Fibroblast of skin of right biceps (primary cell): ENCODE measurements around the gene CACNB2.
"Not testable (repeated sequence)": the region's sequence is repeated elsewhere in the genome, so short reads cannot be mapped to it uniquely, and the experiment has no call there.

Experiments used
- DNase-seq: peaks from one replicate; pipeline ENCODE4 v3.0.0-alpha.2; 2013

CACNB2 gene

DNA sequence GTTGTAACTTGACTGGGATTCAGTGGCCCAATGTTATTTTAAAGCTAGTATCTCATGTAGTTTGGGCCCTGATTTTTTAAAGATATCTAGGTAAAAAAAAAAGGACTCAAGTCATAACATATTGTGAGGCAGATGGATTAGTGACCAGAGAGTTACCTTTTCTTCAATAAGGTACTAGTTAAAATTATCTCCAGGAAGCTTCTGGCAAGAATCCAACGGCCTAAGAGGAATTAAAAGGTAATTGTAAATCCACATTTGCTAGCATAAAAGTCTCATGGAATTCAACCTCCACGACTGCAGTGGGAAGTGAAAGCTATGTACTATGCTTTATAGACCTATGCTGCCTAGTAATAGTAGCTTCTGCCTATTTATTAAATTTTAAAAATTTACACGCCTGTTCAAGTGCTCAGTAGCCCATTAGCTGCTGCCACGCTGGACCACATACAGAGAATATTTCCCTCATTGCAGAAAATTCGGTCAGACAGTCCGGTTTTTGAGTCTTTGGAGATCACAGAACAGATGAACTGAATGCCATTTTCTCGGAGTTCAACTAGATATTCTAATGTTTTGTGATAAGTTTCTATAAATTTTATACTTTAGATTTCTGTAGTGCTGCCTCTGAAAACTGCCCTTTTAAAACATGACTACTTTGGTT, 392.8 kb downstream of the CACNB2 start:
- DNase-seq, result no peak

DNA sequence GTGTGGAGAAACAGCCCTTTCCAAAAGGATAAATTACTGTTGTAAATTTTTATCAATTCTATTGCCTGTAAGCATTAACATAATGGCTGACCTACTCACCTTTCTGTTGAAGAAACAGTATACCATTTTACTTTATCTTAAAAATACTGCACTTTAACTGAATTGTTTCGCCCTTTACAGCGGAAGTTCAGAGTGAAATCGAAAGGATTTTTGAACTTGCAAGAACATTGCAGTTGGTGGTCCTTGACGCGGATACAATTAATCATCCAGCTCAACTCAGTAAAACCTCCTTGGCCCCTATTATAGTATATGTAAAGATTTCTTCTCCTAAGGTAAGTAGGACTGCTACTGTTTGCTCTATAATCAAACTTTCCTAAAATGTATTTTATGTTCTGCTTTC, 393.7 kb downstream of the CACNB2 start:
- no peak for DNase-seq

DNA sequence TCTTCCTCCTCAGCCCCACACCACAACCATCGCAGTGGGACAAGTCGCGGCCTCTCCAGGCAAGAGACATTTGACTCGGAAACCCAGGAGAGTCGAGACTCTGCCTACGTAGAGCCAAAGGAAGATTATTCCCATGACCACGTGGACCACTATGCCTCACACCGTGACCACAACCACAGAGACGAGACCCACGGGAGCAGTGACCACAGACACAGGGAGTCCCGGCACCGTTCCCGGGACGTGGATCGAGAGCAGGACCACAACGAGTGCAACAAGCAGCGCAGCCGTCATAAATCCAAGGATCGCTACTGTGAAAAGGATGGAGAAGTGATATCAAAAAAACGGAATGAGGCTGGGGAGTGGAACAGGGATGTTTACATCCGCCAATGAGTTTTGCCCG, 399.1 kb downstream of the CACNB2 start:
- no peak for DNase-seq

DNA sequence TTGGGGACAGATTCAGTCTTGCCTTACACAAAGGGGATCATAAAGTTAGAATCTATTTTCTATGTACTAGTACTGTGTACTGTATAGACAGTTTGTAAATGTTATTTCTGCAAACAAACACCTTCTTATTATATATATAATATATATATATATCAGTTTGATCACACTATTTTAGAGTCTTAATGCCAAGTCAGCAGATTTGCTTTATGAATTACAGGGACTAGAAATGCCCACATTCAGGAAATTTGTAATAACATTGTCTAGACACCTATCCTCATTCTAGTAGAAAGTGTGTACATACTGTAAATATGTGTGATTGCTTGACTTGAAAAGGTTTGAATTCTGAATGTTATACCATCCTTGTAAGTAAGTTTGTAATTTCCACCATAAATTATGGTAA, 400.0 kb downstream of the CACNB2 start:
- DNase-seq, result no peak

DNA sequence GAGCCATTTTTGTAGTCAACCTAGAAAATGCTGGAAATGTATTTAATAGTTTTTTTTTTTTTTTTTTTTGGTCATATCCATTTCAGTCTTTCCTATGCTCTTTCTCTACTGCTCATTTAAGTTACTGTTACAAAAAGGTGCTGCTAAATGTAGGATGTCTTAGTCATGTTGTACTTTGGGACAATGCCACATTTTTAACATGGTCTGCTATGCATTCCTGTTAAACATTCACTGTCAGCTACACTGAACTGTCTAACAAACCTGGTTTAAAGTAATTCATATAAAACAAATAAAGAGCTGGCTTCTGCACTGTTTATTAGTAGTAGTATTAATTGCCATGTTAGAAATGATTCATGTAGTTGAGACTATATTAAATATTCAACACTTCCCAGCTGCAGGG, 402.6 kb downstream of the CACNB2 start:
- peak; percentile 59 for DNase-seq

DNA sequence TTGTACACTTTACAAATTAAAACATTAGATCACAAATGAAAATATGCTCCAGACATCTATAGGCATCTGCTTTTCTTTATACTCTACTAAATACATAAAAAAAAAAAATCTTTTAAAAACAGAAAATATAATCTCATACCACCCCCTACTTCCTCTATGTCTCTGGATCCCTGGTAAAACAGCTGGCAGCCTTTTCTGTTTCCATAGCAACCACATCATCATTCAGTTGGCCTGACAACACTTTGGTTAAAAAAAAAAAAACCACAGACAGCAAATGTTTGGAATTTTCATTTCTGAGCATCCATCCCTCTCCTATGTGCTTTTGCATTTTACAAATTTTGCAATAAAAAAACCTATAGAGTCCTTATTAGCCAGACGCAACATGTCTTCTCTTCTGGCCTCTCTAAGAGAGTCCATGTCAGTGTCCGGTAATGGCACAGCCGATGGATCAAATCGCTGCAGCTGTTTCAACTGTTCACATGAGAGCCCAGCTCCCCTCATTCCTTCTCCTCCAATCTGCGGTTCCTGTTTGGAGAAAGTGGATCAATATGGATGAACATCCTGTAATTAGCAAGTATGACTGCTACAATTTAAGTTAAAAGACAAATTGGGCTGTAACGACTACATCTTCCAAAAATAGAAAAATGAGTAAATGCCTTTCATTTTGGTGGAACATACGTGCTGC, 405.5 kb downstream of the CACNB2 start:
- DNase-seq, result peak; percentile 61

DNA sequence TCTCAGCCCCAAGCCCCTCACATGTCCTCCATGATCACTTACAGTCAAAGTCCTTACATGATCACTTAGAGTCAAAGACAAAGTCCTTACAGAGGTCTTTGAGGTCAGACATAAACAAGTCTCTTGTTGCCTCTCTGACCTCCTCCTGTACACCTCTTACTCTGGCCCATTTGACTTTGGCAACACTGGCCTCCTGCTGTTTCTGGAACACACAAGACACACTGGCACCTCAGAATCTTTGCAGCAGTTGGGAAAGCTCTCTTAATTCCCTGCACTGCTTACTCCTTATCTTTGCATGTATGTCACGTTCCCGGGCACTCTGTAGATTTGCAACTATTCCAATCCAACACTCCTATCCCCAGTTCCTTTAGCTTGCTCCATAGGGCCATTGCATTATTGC, 408.9 kb downstream of the CACNB2 start:
- DNase-seq, result no peak

DNA sequence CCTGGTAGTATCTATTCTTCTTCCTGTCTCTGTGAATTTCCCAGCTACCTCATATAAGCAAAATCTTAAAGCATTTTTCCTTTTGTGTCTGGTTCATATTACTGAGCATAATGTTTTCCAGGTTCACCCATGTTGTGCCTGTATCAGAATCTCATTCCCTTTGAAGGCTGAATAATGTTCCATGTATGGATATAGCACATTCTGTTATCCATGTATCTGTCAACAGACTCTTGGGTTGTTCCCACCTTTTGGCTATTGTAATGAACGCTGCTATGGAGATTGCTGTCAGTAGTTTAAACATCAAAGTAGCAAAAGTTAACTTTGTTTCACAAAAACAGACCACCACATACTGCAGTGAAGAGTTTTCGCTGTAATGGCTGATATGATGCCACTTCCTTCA, 411.2 kb downstream of the CACNB2 start:
- DNase-seq, result no peak

DNA sequence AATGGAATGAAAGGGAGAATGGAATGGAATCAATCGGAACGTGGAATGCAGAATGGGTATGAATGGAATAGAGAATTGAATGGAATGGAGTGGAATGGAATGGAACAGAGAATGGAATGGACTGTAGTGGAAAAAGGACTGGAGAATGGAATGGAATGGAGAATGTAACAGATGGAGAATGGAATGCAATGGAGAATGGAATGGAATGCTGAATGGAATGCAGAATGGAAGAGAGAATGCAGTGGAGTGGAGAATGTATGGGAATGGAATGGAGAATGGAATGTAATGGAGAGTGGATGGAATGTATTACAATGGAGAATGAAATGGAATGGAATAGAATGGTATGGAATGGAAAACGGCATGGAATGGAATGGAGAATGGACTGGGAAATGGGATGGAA, 414.3 kb downstream of the CACNB2 start:
- no peak for DNase-seq

DNA sequence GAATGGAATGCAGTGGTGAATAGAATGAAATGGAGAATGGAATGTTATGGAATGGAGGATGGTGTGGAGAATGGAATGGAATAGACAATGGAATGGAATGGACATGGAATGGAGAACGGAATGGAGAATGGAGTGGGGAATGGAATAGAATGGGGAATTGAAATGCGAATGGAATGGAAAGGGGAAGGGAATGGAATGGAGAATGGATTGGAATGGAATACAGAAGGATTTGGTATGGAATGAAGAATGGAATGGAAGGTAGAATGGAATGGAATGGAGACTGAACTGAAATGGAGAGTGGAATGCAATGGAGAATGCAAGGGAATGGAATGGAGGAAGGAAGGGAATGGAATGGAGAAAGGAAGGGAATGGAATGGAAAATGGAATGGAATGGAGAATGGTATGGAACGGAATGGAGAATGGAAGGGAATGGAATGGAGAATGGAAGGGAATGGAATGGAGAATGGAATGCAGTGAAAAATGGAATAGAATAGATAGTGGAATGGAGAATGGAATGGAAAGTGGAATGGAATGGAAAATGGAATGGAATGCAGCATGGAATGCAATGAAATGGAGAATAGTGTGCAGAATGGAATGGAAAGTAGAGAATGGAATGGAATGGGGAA, 416.4 kb downstream of the CACNB2 start:
- DNase-seq, result no peak

DNA sequence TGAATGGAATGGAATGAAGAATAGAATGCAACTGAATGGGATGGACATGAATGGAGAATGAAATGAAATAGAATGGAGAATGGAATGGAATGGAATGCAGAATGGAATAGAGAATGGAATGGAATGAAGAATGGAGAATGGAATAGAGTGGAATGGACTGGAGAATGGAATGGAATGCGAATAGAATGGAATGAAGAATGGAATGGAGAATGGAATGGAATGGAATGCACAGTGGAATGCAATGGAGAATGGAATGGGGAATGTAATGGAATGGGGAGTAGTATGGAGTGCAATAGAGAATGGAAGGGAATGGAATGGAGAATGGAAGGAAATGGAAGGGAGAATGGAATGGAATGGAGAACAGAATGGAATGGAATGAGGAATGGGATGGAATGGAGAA, 417.7 kb downstream of the CACNB2 start:
- no peak for DNase-seq

DNA sequence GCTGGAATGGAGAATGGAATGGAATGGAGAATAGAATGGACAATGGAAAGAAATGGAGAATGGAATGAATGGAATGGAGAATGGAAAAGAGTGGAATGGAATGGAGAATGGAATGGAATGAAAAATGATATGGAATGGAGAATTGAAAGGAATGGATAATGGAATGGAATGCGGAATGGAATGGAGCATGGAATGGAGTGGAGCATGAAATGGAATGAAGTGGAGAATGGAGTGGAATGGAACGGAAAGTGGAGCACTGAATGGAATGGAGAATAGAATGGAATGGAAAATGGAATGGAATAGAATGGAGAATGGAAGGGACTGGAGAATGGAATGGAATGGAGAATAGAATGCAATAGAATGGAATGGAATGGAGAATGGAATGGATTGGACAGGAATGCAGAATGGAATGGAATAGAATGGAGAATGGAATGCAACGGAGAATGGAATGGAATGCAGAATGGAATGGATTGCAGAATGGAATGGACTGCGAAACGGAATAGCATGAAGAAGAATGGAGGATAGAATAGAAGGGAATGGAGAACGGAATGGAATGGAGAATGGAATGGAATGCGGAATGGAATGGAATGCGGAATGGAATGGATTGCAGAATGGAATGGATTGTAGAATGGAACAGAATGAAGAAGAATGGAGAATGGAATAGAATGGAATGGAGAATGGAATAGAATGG, 421.8 kb downstream of the CACNB2 start:
- no peak for DNase-seq

DNA sequence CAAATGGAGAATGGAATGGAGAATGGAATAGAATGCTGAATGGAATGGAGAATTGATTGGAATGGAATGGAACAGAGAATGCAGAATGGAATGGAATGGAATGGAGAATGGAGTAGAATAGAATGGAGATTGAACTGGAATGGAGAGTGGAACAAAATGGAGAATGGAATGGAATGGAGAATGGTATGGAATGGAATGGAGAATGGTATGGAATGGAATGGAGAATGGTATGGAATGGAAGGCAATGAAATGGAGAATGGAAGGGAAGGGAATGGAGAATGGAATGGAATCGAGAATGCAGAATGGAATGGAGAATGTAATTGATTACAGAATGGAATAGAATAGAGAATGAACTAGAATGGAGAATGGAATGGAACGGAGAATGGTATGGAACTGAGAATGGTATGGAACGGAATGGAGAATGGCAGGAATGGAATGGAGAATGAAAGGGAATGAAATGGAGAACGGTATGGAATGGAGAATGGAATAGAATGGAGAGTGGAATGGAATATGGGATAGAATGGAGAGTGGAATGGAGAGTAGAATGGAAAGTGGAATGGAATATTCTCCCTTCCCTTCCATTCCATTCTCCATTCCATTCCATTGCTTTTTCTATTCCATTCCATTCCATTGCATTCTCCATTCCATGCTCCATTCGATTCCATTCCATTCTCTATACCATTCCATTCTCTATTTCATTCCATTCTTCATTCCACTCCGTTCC, 422.9 kb downstream of the CACNB2 start:
- no peak for DNase-seq

DNA sequence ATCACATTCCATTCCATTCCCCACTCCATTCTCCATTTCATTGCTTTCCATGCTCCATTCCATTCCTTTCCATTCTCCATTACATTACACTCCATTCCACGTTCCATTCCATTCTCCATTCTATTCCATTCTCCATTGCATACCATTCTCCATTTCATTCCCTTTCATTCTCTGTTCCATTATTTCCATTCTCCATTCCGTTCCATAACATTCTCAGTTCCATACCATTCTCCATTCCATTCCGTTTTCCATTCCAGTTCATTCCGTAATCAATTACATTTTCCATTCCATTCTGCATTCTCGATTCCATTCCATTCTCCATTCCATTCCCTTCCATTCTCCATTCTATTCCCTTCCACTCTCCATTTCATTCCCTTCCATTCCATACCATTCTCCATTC, 424.8 kb downstream of the CACNB2 start:
- no peak for DNase-seq

DNA sequence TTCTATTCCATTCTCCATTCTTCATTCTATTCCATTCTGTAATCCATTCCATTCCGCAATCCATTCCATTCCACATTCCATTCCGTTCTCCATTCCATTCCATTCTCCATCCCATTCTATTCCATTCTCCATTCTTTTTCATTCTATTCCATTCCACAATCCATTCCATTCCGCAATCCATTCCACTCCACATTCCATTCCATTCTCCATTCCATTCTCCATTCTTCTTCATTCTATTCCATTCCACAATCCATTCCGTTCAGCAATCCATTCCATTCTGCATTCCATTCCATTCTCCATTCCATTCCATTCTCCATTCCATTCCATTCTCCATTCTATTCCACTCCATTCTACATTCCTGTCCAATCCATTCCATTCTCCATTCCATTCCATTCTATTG, 426.0 kb downstream of the CACNB2 start:
- DNase-seq, result no peak

DNA sequence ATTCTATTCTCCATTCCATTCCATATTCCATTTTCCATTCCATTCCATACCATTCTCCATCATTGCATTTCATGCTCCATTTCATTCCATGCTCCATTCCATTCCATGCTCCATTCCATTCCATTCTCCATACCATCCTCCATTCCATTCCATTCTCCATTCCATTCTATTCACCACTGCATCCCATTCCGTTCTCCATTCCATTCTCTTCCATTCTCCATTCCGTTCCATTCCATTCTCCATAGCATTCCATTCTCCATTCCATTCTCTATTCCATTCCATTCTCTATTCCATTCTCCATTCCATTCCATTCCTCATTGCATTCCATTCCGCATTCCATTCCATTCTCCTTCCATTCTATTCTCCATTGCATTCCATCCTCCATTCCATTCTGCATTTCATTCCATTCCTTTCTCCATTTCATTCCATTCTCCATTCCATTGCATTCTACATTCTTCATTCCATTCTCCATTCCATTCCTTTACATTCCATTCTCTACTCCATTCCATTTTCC, 427.2 kb downstream of the CACNB2 start:
- no peak for DNase-seq

DNA sequence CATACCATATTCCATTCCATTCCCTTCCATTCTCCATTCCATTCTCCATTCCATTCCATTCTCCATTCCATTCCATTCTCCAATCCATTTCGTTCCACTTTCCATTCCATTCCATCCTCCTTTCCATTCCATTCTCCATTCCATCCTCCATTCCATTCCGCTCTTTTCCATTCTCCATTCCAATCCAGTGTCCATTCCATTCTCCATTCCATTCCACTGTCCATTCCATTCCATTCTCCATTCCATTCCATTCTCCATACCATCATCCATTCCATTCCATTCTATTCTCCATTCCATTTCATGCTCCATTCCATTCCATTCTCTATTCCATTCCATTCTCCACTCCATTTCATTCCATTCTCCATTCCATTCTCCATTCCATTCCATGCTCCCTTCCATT, 430.2 kb downstream of the CACNB2 start:
- not testable (repeated sequence) for DNase-seq

DNA sequence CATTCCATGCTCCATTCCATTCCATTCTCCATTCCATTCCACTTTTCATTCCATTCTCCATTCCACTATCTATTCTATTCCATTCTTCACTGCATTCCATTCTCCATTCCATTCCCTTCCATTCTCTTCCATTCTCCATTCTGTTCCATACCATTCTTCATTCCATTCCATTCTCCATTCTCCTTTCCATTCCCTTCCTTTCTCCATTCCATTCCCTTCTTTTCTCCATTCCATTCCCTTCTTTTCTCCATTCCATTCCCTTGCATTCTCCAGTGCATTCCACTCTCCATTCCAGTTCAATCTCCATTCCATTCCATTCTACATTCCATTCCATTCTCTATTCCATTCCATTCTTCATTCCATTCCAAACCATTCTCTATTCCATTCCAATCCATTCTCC, 430.9 kb downstream of the CACNB2 start:
- no peak for DNase-seq

DNA sequence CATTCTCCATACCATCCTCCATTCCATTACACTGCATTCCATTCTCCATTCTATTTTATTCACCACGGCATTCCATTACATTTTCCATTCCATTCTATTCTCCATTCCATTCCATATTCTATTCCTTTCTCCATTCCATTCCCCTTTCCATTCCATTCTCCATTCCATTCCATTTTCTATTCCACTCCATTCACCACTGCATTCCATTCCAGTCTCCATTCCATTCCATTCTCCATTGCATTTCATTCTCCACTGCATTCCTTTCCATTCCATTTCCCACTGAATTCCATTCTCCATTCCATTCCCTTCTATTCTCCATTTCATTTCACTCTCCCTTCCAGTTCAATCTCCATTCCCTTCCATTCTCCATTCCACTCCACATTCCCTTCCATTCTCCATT, 431.6 kb downstream of the CACNB2 start:
- DNase-seq, result no peak

DNA sequence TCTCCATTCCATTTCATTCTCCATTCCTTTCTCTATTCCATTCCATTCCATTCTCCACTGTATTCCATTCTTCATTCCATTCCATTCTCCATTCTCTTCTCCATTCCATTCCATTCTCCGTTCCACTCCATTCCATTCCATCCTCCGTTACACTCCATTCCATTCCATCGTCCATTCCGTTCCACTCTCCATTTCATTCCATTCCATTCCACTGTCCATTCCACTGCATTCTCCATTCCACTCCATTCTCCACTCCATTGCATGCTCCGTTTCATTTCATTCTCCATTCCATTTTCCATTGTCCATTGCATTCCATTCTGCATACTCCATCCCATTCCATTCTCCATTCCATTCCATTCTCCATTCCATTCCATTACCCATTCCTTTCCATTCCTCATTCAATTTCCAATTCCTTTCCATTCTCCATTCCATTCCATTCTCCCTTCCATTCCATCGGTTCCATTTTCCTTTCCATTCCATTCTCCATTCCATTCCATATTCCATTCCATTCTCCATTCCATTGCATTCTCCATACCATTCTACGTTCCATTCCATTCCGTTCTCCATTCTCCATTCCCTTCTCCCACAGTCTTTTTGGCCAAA, 432.8 kb downstream of the CACNB2 start:
- no peak for DNase-seq

DNA sequence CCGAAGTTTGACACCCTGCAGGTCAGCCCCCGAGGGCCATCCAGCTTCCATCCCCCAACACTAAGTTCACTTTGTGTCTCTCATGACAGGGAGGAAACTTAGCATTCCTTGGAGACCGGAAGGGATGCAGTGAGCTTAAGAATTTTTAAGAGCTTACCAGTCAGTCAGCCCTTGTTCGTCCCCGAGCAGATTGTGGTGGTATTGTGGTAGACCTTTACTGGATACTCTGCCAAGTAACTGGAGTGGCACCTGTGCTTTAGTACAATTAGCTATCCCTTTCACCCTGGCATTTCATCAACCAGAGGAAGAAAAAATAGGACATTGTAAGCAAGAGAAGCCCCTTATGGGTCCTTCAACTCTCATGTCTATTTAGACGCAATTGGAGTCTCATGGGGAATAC, 436.4 kb downstream of the CACNB2 start:
- DNase-seq, result no peak

DNA sequence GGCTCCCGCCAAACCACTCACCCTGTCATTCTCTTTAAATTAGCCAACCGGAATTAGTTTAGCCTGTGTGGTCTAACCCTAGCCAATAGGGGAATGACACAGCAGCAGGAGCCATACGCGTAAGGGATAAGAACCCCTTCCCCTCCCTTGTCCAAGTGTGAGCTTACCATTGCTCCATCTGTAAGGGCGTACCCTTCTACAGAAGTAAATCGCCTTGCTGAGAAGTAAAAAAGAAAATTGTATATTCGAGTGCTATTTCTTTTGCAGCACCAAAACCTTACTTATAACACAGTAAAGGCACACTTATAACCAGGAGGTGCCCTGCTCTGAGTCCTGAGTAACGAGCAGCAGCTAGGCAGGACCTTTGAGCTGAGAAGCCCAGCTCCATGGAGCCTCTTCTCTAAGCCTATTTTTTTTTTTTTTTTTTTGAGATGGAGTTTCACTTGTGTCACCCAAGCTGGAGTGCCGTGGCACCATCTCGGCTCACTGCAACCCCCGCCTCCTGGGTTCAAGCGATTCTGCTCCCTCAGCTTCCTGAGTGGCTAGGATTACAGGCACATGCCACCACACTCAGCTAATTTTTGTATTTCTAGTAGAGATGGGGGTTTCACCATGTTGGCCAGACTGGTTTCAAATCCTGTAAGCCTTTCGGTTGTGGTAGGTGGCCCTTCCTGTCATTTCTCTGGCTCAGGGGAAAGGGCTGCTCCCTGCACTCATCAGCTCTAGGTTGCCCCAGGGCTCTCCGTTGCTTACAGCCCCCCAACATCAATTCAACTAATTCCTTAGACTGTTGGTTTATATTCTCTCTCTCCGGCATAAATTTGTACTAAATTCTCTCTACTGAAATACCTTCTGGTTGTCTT, 437.8 kb downstream of the CACNB2 start:
- no peak for DNase-seq
